Breast epithelium (tissue), 4 donors: ENCODE data around the gene PTCD2. TPM values are rescaled to one million over a fixed set of nuclear protein-coding genes. Genes with fewer than 3 reads are reported as not detected.

Experiments
- DNase-seq, 2 donors: peaks; one replicate each; pipeline ENCODE4 v3.0.0-alpha.2; 2019; ENCODE audit warnings: low spot score in 2 of 2
- H3K27ac ChIP-seq, 2 donors: fragments of 200-600 bp; sonication (generic) in 1 of 2; one replicate each; pipeline ENCODE4 v1.5.1; 2016 to 2019; ENCODE audit warnings: mild to moderate bottlenecking in 1 of 2
- H3K27me3 ChIP-seq, 2 donors: fragments of 200-600 bp; sonication (generic) in 1 of 2; one replicate each; pipeline versions ENCODE4 v1.5.1 to v1.6.0; 2017 to 2019; ENCODE audit warnings: control low read depth in 1 of 2, mild to moderate bottlenecking in 1 of 2
- H3K36me3 ChIP-seq: fragments of 200-600 bp; one replicate; pipeline ENCODE4 v1.5.1; 2019
- H3K4me1 ChIP-seq, 2 donors: fragments of 200-600 bp; sonication (generic); one replicate each; pipeline ENCODE4 v1.5.1; 2016 to 2019; ENCODE audit warnings: control low read depth in 1 of 2
- H3K4me3 ChIP-seq, 3 donors: fragments of 200-600 bp; sonication (generic); 1 replicate in 2 of 3; 2 replicates in 1 of 3; pipeline ENCODE4 v1.5.1; 2016 to 2019; ENCODE audit warnings: mild to moderate bottlenecking in 3 of 3, moderate library complexity in 2 of 3
- H3K9me3 ChIP-seq, 2 donors: fragments of 200-600 bp; sonication (generic) in 1 of 2; one replicate each; pipeline ENCODE4 v1.5.1; 2016 to 2019; ENCODE audit warnings: control low read depth in 1 of 2
- POLR2A ChIP-seq: fragments of 450-650 bp; IDR thresholded peaks from one replicate; pipeline ENCODE4 v1.6.1; 2016; ENCODE audit warnings: antibody characterized with exemption, mild to moderate bottlenecking, moderate library complexity
- POLR2AphosphoS5 ChIP-seq, 3 donors: sonication (generic); formaldehyde crosslinking; IDR thresholded peaks; one replicate each; pipeline ENCODE4 v1.6.1; 2017; ENCODE audit warnings: antibody characterized with exemption in 3 of 3
- intact Hi-C: fragments of 100-400 bp; cut with DNase I; formaldehyde crosslinking; loops from one replicate; pipeline ENCODE4 v1.15.1; 2023; ENCODE audit warnings: low total_unique reads
- total RNA-seq, 3 donors: library from RNA; depleted of rRNA; stranded (reverse); fragments of >200 nt; gene quantifications; one replicate each; pipeline ENCODE4 v1.1.0, GENCODE V29; 2016
- TF ChIP-seq, protein P1 (sequence below), 3 donors: fragments of 450-650 bp; IDR thresholded peaks; one replicate each; pipeline ENCODE4 v1.5.1; 2016 to 2017; ENCODE audit warnings: antibody characterized with exemption in 3 of 3, mild to moderate bottlenecking in 3 of 3, moderate library complexity in 3 of 3

Gene PTCD2
- total RNA-seq, 3 donors from 2014 or later = 5.6 to 10.1 (median 7.5) TPM

DNA sequence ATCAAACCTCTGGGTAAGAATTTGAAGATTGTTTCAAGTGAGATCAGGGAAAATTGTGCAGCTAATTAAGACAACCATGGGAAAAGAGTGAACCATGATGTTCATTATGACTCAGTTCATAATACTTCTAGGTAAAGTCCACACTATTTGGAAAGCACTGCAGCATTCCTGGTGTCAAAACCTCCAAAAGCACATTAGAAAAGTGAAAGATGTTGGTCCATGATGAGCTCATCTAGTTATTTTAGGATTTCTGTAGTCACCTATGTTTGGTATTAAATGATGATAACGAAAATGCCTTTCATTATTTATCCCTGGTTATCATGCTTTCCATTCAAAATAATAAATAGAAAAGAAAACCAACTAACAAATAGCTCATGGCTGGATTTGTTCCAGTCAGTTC lies 49.1 kb downstream of the PTCD2 start:
- intact Hi-C loops = loop anchor here (10.0 kb wide), 1 partner anchor 156 kb away; no protein-coding TSS in a partner anchor
- H3K4me3 ChIP-seq = no peak overlapping the region

DNA sequence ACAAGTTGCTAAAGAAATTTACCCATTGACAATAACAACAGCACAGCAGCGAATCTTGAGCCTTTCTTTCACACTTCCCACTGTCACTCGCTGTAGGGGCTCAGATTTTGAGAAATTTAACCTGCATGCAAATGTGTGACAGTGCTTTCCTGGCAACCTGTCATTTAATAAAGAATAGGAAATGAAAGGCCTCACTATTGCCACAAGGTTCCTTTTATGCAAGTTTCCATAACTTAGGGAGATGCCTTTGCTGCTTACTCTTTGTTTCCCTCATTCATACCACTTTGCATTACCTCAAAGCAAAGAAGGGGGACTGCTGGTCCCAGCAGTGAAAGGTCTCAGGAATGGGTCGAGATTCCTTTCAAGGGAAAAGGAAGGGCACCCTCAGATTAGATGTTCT lies 49.5 kb downstream of the PTCD2 start:
- H3K27ac ChIP-seq = no peak overlapping the region
- H3K4me1 ChIP-seq = no peaks in the 10 kb centered on the region

More for the DNA sequence above, 49.1 kb downstream of the PTCD2 start:
- no peak for TF ChIP-seq POLR2A
- TF ChIP-seq, protein P1, sequence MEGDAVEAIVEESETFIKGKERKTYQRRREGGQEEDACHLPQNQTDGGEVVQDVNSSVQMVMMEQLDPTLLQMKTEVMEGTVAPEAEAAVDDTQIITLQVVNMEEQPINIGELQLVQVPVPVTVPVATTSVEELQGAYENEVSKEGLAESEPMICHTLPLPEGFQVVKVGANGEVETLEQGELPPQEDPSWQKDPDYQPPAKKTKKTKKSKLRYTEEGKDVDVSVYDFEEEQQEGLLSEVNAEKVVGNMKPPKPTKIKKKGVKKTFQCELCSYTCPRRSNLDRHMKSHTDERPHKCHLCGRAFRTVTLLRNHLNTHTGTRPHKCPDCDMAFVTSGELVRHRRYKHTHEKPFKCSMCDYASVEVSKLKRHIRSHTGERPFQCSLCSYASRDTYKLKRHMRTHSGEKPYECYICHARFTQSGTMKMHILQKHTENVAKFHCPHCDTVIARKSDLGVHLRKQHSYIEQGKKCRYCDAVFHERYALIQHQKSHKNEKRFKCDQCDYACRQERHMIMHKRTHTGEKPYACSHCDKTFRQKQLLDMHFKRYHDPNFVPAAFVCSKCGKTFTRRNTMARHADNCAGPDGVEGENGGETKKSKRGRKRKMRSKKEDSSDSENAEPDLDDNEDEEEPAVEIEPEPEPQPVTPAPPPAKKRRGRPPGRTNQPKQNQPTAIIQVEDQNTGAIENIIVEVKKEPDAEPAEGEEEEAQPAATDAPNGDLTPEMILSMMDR (IDR thresholded peaks at IDR 0.05) = no peak
- no peak for TF ChIP-seq POLR2AphosphoS5 (IDR thresholded peaks at IDR 0.05)
- Histone ChIP-seq H3K9me3 (no peaks in the 10 kb centered on the region), H3K36me3 (no peaks in the 10 kb centered on the region), H3K4me1 (no peaks in the 10 kb centered on the region), H3K27ac (no peak overlapping the region), H3K27me3 (no peaks in the 10 kb centered on the region)
- DNase-seq = no peak

DNA sequence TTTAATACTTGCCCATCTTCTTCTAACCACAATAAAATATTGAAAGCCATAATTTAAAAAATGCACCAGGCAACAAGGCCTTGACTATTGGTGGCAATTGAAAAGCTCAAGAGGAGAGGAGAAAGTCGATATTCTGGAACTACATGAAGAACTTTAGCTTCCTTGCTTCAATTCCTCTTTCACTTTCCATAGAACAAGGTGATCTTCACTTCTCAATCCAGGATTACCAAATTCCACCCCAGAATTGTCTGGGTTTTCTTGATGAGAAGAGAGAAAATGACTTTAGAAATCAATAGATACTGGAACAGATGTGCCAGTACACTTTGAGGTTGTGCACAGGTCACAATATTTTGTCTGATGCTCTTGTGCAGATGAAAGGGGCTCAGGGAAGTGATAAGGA lies 52.2 kb downstream of the PTCD2 start:
- Histone ChIP-seq H3K9me3 (no peaks in the 10 kb centered on the region), H3K4me3 (no peak overlapping the region), H3K27me3 (no peaks in the 10 kb centered on the region), H3K4me1 (no peaks in the 10 kb centered on the region), H3K36me3 (no peaks in the 10 kb centered on the region), H3K27ac (no peak overlapping the region)
- DNase-seq = no peak
- TF ChIP-seq POLR2A = no peak
- no peak for TF ChIP-seq POLR2AphosphoS5 (IDR thresholded peaks at IDR 0.05)
- TF ChIP-seq, protein P1 (IDR thresholded peaks at IDR 0.05) = no peak
- intact Hi-C loops = no loop called here

More for the DNA sequence above, 49.5 kb downstream of the PTCD2 start:
- TF ChIP-seq, protein P1 (IDR thresholded peaks at IDR 0.05) = no peak
- no peak for TF ChIP-seq POLR2AphosphoS5 (IDR thresholded peaks at IDR 0.05)
- no peak for TF ChIP-seq POLR2A
- intact Hi-C loops = loop anchor here (10.0 kb wide), 1 partner anchor 155 kb away; no protein-coding TSS in a partner anchor
- Histone ChIP-seq H3K9me3 (no peaks in the 10 kb centered on the region), H3K36me3 (no peaks in the 10 kb centered on the region), H3K4me3 (no peak overlapping the region), H3K27me3 (no peaks in the 10 kb centered on the region)
- no peak for DNase-seq

DNA sequence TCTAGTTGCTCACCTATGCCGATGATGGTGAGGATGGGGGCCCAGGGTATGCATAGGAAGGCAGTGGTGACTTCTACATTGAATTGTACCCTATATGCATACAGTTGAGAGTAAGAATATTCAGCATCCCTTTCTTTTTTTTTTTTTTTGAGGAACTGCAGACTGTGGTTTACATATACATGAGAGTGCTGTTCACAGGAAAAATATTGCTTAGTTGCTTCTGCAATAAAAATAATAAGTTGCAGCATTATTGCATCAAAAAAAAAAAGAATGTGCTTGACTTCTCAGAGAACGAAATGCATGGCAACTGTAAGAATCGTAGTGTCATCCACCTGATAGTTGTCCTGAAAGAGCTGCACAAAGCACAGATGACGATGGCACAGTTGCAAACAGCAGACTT lies 52.8 kb downstream of the PTCD2 start:
- DNase-seq = no peak
- Histone ChIP-seq H3K4me1 (no peaks in the 10 kb centered on the region), H3K27ac (no peak overlapping the region), H3K9me3 (no peaks in the 10 kb centered on the region), H3K36me3 (no peaks in the 10 kb centered on the region), H3K4me3 (no peak overlapping the region), H3K27me3 (no peaks in the 10 kb centered on the region)
- TF ChIP-seq, protein P1 (IDR thresholded peaks at IDR 0.05) = no peak
- intact Hi-C loops = no loop called here

DNA sequence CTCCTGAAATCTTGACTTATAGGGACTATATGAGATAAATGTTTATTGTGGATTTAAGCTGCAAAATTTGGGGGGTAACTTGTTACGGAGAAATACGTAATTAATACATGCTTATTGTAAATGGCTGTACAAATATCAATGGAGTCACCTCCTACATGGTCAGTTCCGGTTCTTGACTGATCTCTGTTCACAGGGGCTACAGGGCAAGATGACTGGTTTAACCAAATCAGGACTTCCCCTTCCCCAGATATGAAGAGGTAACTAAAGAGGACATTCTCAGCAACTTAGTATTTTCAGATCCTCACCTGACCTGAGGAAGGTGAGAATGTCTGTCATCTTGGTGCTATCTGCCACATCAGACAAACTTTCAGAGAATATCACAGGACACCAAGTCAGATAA lies 54.7 kb downstream of the PTCD2 start:
- no peaks in the 10 kb centered on the region for H3K4me1 ChIP-seq
- no peak overlapping the region for H3K27ac ChIP-seq
- intact Hi-C loops = no loop called here
- no peaks in the 10 kb centered on the region for H3K27me3 ChIP-seq
- no peaks in the 10 kb centered on the region for H3K9me3 ChIP-seq
- no peak for DNase-seq
- TF ChIP-seq POLR2A = no peak
- TF ChIP-seq, protein P1 (IDR thresholded peaks at IDR 0.05) = no peak
- no peak for TF ChIP-seq POLR2AphosphoS5 (IDR thresholded peaks at IDR 0.05)
- H3K36me3 ChIP-seq = no peaks in the 10 kb centered on the region
- no peak overlapping the region for H3K4me3 ChIP-seq
